AG10803 (cell line): ENCODE measurements around the gene CNNM3.

Experiments
- DNase-seq: peaks from one replicate; pipeline ENCODE4 v3.0.0; 2010; ENCODE audit warnings: low read depth
- H3K4me3 ChIP-seq: 2 replicates; pipeline ENCODE4 v1.5.1; 2011; ENCODE audit warnings: mild to moderate bottlenecking, low read length, control low read depth
- CTCF ChIP-seq: conservative IDR thresholded peaks from 2 replicates; pipeline ENCODE4 v1.5.1; 2011; ENCODE audit warnings: mild to moderate bottlenecking, low read length, control low read depth, inconsistent platforms

CNNM3 gene

GRCh38 chr2:96816127-96816835 is at the start of gene CNNM3:
CNNM3 (plus strand) TSS chr2:96816268; CDS start chr2:96816278, 10 bp downstream.
- peak within 1 kb of the TSS; percentile 68 for H3K4me3 ChIP-seq
- peak; percentile 91 for DNase-seq
- peak; percentile 44 for TF ChIP-seq CTCF

- H3K4me3 ChIP-seq, result no peak overlapping the region
- no peak for DNase-seq
- no peak for TF ChIP-seq CTCF
Measured at GRCh38 chr2:96767135-96767871, 48.8 kb upstream of the CNNM3 start.

GRCh38 chr2:96768083-96768561 is 47.9 kb upstream of the CNNM3 start:
- H3K4me3 ChIP-seq, result no peak overlapping the region
- no peak for TF ChIP-seq CTCF
- DNase-seq, result no peak

- H3K4me3 ChIP-seq, result no peak overlapping the region
- no peak for DNase-seq
- TF ChIP-seq CTCF, result no peak
Measured at GRCh38 chr2:96769814-96770213, 46.3 kb upstream of the CNNM3 start.

GRCh38 chr2:96770442-96771202 is 45.4 kb upstream of the CNNM3 start:
- H3K4me3 ChIP-seq, result no peak overlapping the region
- TF ChIP-seq CTCF, result no peak
- DNase-seq, result no peak

GRCh38 chr2:96771796-96772618 is 44.1 kb upstream of the CNNM3 start:
- DNase-seq, result no peak
- TF ChIP-seq CTCF, result no peak
- no peak overlapping the region for H3K4me3 ChIP-seq
